Smooth muscle cell of the pulmonary artery (primary cell): ENCODE results near the gene RNF166. TPM values are rescaled to one million over a fixed set of nuclear protein-coding genes. Genes with fewer than 3 reads are reported as not detected.

Source experiments
- total RNA-seq: library from RNA; depleted of rRNA; stranded (reverse); fragments of >200 nt; gene quantifications from 2 replicates; pipeline ENCODE4 v1.2.3, GENCODE V29; 2014

RNF166 gene, protein sequence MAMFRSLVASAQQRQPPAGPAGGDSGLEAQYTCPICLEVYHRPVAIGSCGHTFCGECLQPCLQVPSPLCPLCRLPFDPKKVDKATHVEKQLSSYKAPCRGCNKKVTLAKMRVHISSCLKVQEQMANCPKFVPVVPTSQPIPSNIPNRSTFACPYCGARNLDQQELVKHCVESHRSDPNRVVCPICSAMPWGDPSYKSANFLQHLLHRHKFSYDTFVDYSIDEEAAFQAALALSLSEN
- total RNA-seq: 7.4 and 13.1 TPM in 2 replicates

GRCh38 chr16:88706229-88706964 is at the start of gene RNF166, which contains the start of gene CTU2:
TSS of gene RNF166 (minus strand) at chr16:88706408. CDS start at chr16:88706325, 83 bp downstream.
TSS of gene CTU2 (plus strand) at chr16:88706503. CDS start at chr16:88706531, 28 bp downstream.

DNA sequence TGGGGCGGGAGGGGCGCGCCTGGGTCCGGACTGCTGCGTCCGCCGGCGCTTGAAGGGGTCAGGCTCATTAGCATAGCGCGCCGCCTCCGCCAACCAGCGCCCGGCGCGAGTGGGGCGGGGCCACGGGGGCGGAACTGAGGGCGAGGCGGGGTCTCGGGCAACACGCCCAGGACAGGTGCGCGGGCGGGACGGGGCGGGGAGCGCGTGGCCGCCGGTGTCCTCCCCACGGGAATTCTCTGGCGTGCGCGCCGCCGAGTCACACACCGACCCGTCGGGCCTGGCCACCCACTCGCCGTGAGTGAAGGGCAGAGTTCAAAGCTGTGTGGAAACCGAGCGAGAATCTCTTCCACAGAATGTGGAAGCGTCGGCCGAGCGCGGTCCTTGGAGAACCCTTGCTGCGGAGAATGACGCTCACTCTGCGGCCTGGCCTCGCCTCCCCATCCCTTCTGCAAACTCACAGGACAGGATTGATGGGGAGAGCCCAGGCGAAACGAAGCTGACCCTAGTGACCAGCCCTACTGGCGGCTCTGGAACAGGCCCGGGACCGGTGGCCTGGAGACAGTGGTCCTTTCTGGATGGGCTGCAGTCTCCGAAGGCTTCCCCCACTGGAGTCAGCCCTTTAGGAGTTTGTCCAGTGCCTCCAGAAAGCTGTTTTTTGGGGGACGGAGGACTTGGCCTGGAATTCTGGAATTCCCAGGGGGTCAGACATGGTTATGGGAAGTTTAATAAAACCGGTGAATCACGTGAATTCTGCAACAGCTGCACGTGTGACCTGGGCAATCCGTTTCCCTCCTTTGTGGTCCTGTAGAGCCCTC is 19.6 kb downstream of the RNF166 start, which contains the start of gene SNAI3:
TSS of gene SNAI3 (minus strand) at position 69 of the 815 bp plus-strand sequence. CDS start 101 bp downstream, outside the sequence.

DNA sequence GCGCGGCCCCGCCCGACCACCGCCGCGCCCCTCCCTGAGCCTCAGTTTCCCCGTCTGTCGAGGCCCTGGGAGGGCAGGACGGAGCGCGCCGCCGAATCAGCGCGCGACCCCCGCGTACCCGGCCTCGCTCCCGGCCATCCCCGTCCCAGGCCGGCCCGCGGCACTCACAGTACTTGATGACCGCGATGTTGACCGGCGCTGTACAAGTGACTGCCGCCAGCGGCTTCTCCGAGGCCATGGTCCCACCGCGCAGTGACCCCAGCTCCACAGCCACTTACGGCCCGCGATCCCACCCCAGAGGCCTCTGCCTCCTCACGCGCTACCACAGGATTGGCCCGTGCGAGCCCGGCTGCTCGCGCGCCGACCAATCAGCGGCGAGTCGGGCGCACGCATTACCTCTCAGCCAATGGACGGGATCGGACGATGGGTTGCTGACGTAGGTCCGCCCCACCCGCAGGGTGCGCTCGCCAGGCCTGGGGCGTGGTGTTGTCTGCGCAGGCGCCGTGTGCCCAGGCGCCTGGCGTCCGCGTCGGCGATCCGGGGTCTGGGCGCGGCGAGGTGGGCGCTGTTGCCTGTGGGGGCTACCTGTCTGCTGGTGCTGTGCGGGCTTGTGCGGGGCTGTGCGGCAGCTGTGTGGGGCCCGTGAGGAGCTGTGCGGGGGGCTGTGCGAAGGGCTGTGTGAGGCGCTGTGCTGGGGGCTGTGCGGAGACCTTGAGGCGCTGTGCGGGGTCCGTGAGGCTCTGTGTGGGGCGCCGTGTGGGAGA is 43.2 kb downstream of the RNF166 start, which contains the start of gene MVD:
TSS of gene MVD (minus strand) at position 249 of the 764 bp plus-strand sequence. CDS start at position 238, 11 bp downstream.

GRCh38 chr16:88650749-88651275 is 55.4 kb downstream of the RNF166 start, which contains the start of gene CYBA:
TSS of gene CYBA (minus strand) at chr16:88651053. CDS start at chr16:88651013, 40 bp downstream.

Other genes starting within 250 kb of the RNF166 start
- gene ZC3H18, start 136.0 kb downstream of the RNF166 start, total RNA-seq: 11.3 and 12.8 TPM in 2 replicates
- not detected in 2 replicates for gene IL17C, start 67.8 kb downstream of the RNF166 start, total RNA-seq
- gene CYBA, start 55.4 kb downstream of the RNF166 start, total RNA-seq: 180 and 213 TPM in 2 replicates
- 52.5 and 77.8 TPM in 2 replicates for gene MVD, start 43.3 kb downstream of the RNF166 start, total RNA-seq
- 0.23 TPM in 1 of 2 replicates, not detected in the other for gene SNAI3, start 19.9 kb downstream of the RNF166 start, total RNA-seq
- 11.5 and 17.8 TPM in 2 replicates for gene CTU2, start 95 bp upstream of the RNF166 start, total RNA-seq
- 272 and 555 TPM in 2 replicates for gene PIEZO1, start 78.8 kb upstream of the RNF166 start, total RNA-seq
- 3.8 and 4.2 TPM in 2 replicates for gene CDT1, start 97.4 kb upstream of the RNF166 start, total RNA-seq
- 56.4 and 79.3 TPM in 2 replicates for gene APRT, start 105.5 kb upstream of the RNF166 start, total RNA-seq
- gene GALNS, start 150.5 kb upstream of the RNF166 start, total RNA-seq: 49.1 and 69.1 TPM in 2 replicates
- gene TRAPPC2L, start 150.7 kb upstream of the RNF166 start, total RNA-seq: 29.0 and 55.4 TPM in 2 replicates
- gene PABPN1L, start 160.3 kb upstream of the RNF166 start, total RNA-seq: not detected in 2 replicates